H1 (cell line): Measurements from ENCODE around the gene CYGB. TPM values are rescaled to one million over a fixed set of nuclear protein-coding genes. Genes with fewer than 3 reads are reported as not detected.

Source experiments
- CTCF ChIA-PET: fragments of 300-600 bp; sonication (Branson Sonifier 250); formaldehyde crosslinking; loops from one replicate; lab custom pipeline; 2021; ENCODE audit not compliant: partially characterized antibody; lab: Charles Lee
- POLR2A ChIA-PET: fragments of 300-600 bp; sonication (Branson Sonifier 250); formaldehyde crosslinking; loops from one replicate; lab custom pipeline; 2021; ENCODE audit warnings: inconsistent platforms; ENCODE audit not compliant: partially characterized antibody; lab: Charles Lee
- DNase-seq, 2 experiments: peaks; one replicate each; pipeline versions ENCODE4 v3.0.0 to v3.0.0-alpha.2; 2010 to 2022; ENCODE audit warnings: low spot score in 2 of 2, low read depth in 1 of 2, mixed read lengths in 1 of 2
- FAIRE-seq: peaks from 2 replicates; lab custom pipeline; 2011; peaks lifted over from hg19 to GRCh38; lab: Jason Lieb, UNC
- H2AFZ ChIP-seq: 2 replicates; pipeline ENCODE4 v1.8.1; 2012; ENCODE audit warnings: low read length, inconsistent platforms
- H2AK5ac ChIP-seq: 2 replicates; pipeline ENCODE4 v1.6.1; 2013; ENCODE audit warnings: low read depth, low read length
- H2BK120ac ChIP-seq: replicated peaks from 2 replicates; pipeline ENCODE3; 2013; ENCODE audit warnings: low read depth, low read length, inconsistent platforms
- H2BK12ac ChIP-seq: 2 replicates; pipeline ENCODE4 v1.6.1; 2013; ENCODE audit warnings: low read depth, low read length
- H2BK15ac ChIP-seq: 2 replicates; pipeline ENCODE4 v1.6.1; 2013; ENCODE audit warnings: low read length
- H2BK20ac ChIP-seq: 2 replicates; pipeline ENCODE4 v1.6.1; 2013; ENCODE audit warnings: low read length
- H2BK5ac ChIP-seq: 2 replicates; pipeline ENCODE4 v1.6.1; 2013; ENCODE audit warnings: low read depth, low read length
- H3K14ac ChIP-seq: 2 replicates; pipeline ENCODE4 v1.6.1; 2013; ENCODE audit warnings: inconsistent platforms; ENCODE audit not compliant: insufficient read length
- H3K18ac ChIP-seq: 2 replicates; pipeline ENCODE4 v1.6.1; 2013; ENCODE audit warnings: low read length; ENCODE audit errors: extremely low read depth
- H3K23ac ChIP-seq: 2 replicates; pipeline ENCODE4 v1.6.1; 2013; ENCODE audit warnings: inconsistent platforms; ENCODE audit not compliant: insufficient read length
- H3K23me2 ChIP-seq: 2 replicates; pipeline ENCODE4 v1.6.1; 2013; ENCODE audit warnings: low read depth, low read length
- H3K27ac ChIP-seq: 2 replicates; pipeline ENCODE4 v1.6.1; 2011; ENCODE audit warnings: low read depth, low read length, inconsistent platforms
- H3K27me3 ChIP-seq, 4 experiments: replicated peaks in 1 of 4; 1 replicate in 1 of 4; 2 replicates in 3 of 4; pipeline versions ENCODE4 v1.6.1 to v1.8.1; 2011 to 2013; ENCODE audit warnings: low read length in 3 of 4, mild to moderate bottlenecking in 3 of 4, inconsistent platforms in 2 of 4, mixed read lengths in 2 of 4, moderate library complexity in 1 of 4; ENCODE audit not compliant: control insufficient read depth in 3 of 4, insufficient read depth in 3 of 4; ENCODE audit errors: extremely low read depth in 1 of 4
- H3K36me3 ChIP-seq, 4 experiments: 2 replicates each; pipeline versions ENCODE4 v1.6.1 to v1.8.1; 2011 to 2013; ENCODE audit warnings: mild to moderate bottlenecking in 4 of 4, low read length in 3 of 4, moderate library complexity in 2 of 4, control low read depth in 1 of 4, inconsistent platforms in 1 of 4; ENCODE audit not compliant: insufficient read depth in 4 of 4, control insufficient read depth in 2 of 4
- H3K4ac ChIP-seq: replicated peaks from 2 replicates; pipeline ENCODE3; 2013; ENCODE audit warnings: low read length, low read depth, mixed read lengths, inconsistent platforms; ENCODE audit not compliant: insufficient read length
- H3K4me1 ChIP-seq, 4 experiments: replicated peaks in 1 of 4; 1 replicate in 1 of 4; 2 replicates in 3 of 4; pipeline versions ENCODE4 v1.6.1 to v1.8.1; 2011 to 2013; ENCODE audit warnings: low read length in 3 of 4, inconsistent platforms in 2 of 4, mixed read lengths in 1 of 4; ENCODE audit not compliant: insufficient read depth in 4 of 4, control insufficient read depth in 3 of 4
- H3K4me2 ChIP-seq, 2 experiments: 2 replicates each; pipeline versions ENCODE4 v1.6.1 to v1.8.1; 2011 to 2013; ENCODE audit warnings: low read depth in 2 of 2, low read length in 2 of 2, control low read depth in 1 of 2, inconsistent platforms in 1 of 2, mild to moderate bottlenecking in 1 of 2; ENCODE audit not compliant: insufficient read depth in 1 of 2
- H3K4me3 ChIP-seq, 4 experiments: fragments of 200-600, 300-600 bp in 1 of 4; sonication (generic), shearing (Covaris generic), sonication (Bioruptor Twin) in 1 of 4; 2 replicates each; pipeline versions ENCODE4 v1.5.1 to v1.8.1; 2011 to 2016; ENCODE audit warnings: low read length in 4 of 4, low read depth in 3 of 4, control low read depth in 2 of 4, inconsistent platforms in 2 of 4, mild to moderate bottlenecking in 2 of 4, mixed read lengths in 1 of 4, moderate library complexity in 1 of 4; ENCODE audit not compliant: insufficient read depth in 2 of 4; ENCODE audit errors: extremely low read depth in 1 of 4
- H3K56ac ChIP-seq: replicated peaks from 2 replicates; pipeline ENCODE3; 2013; ENCODE audit warnings: low read depth, mild to moderate bottlenecking, mixed read lengths, low read length, inconsistent platforms; ENCODE audit not compliant: insufficient read length
- H3K79me1 ChIP-seq: 2 replicates; pipeline ENCODE4 v1.6.1; 2013; ENCODE audit warnings: low read depth, low read length, control low read depth
- H3K79me2 ChIP-seq, 2 experiments: 2 replicates each; pipeline versions ENCODE4 v1.6.1 to v1.8.1; 2012 to 2013; ENCODE audit warnings: low read length in 2 of 2, mild to moderate bottlenecking in 2 of 2, inconsistent platforms in 1 of 2; ENCODE audit not compliant: insufficient read depth in 2 of 2, control insufficient read depth in 1 of 2
- H3K9ac ChIP-seq, 4 experiments: replicated peaks in 1 of 4; 1 replicate in 1 of 4; 2 replicates in 3 of 4; pipeline versions ENCODE4 v1.6.1 to v1.8.1; 2011 to 2013; ENCODE audit warnings: low read depth in 3 of 4, low read length in 3 of 4, control low read depth in 2 of 4, mild to moderate bottlenecking in 2 of 4, moderate library complexity in 2 of 4, inconsistent platforms in 1 of 4; ENCODE audit errors: extremely low read depth in 1 of 4
- H3K9me3 ChIP-seq, 2 experiments: 2 replicates each; pipeline versions ENCODE4 v1.6.1 to v1.8.1; 2012 to 2013; ENCODE audit warnings: mild to moderate bottlenecking in 2 of 2, moderate library complexity in 2 of 2, control low read depth in 1 of 2, inconsistent platforms in 1 of 2, low read depth in 1 of 2, low read length in 1 of 2, mixed read lengths in 1 of 2; ENCODE audit not compliant: insufficient read depth in 2 of 2
- H4K20me1 ChIP-seq, 2 experiments: replicated peaks in 1 of 2; 2 replicates each; pipeline versions ENCODE3 to v1.8.1; 2011 to 2013; ENCODE audit warnings: inconsistent platforms in 2 of 2, low read length in 2 of 2, mild to moderate bottlenecking in 1 of 2; ENCODE audit not compliant: insufficient read depth in 2 of 2, control insufficient read depth in 1 of 2
- H4K5ac ChIP-seq: 2 replicates; pipeline ENCODE4 v1.6.1; 2013; ENCODE audit warnings: low read length, low read depth, mixed read lengths, inconsistent platforms; ENCODE audit not compliant: insufficient read length
- H4K8ac ChIP-seq: 2 replicates; pipeline ENCODE4 v1.8.0; 2013; ENCODE audit warnings: mild to moderate bottlenecking, moderate library complexity, low read length, inconsistent platforms; ENCODE audit not compliant: insufficient read depth; ENCODE audit errors: extremely low read depth
- H4K91ac ChIP-seq: replicated peaks from 2 replicates; pipeline ENCODE3; 2013; ENCODE audit warnings: low read length, mixed read lengths, inconsistent platforms; ENCODE audit not compliant: insufficient read length
- BCL11A ChIP-seq, 2 experiments: IDR thresholded peaks; one replicate each; pipeline ENCODE4 v1.6.1; 2011; ENCODE audit warnings: low read depth in 2 of 2, low read length in 2 of 2, mild to moderate bottlenecking in 2 of 2
- BRCA1 ChIP-seq: IDR thresholded peaks from 2 replicates; pipeline ENCODE4 v1.6.1; 2012; ENCODE audit warnings: low read depth, low read length, improper control_type of control experiment
- PHF8 ChIP-seq: fragments of 200-600 bp; sonication (generic); conservative IDR thresholded peaks from 2 replicates; pipeline ENCODE4 v1.7.1; 2012; ENCODE audit warnings: low read depth, mild to moderate bottlenecking, inconsistent platforms, low read length, moderate library complexity
- WGBS, 2 experiments: shearing (Covaris generic) in 1 of 2; methylation state at CpG; one replicate each; pipeline versions ENCODE4 v1.1.6 to v1.1.7; 2013 to 2015; ENCODE audit warnings: low lambda C conversion rate in 2 of 2, mixed read lengths in 2 of 2, inconsistent platforms in 1 of 2, low coverage in 1 of 2, missing lambda C conversion rate in 1 of 2; ENCODE audit not compliant: insufficient replicate concordance in 2 of 2, insufficient coverage in 1 of 2, insufficient read length in 1 of 2; ENCODE audit errors: extremely low coverage in 1 of 2, missing lambda C conversion rate in 1 of 2; 5-methylcytosine and 5-hydroxymethylcytosine counted together
- polyA plus RNA-seq, 7 experiments: library from polyadenylated mRNA; depleted of rRNA in 3 of 7; stranded (reverse) in 5 of 7; unstranded in 2 of 7; fragments of >200 nt in 5 of 7; fragments of 200-250 nt in 2 of 7; gene quantifications; 1 replicate in 5 of 7; 2 replicates in 1 of 7; 4 replicates in 1 of 7; pipeline versions ENCODE4 v1.2.1 to v1.2.3, GENCODE V29; 2011 to 2013; ENCODE audit warnings: missing spikeins in 2 of 7, mixed read lengths in 2 of 7
- total RNA-seq: library from RNA; stranded (reverse); fragmentation: NEBNext Ultra II Directional; extraction: Animal tissue kit (Norgen Biotek cat#: 25700); gene quantifications from 2 replicates; pipeline ENCODE4 v1.2.1, GENCODE V29; 2021
- TF ChIP-seq, protein P1 (sequence below): IDR thresholded peaks from 2 replicates; pipeline ENCODE4 v1.6.1; 2011; ENCODE audit warnings: low read length, improper control_type of control experiment

Gene CYGB
- total and polyA plus RNA-seq, 2 of the 8 experiments (the other 6 are each of a cell fraction or from before 2014, with no cell fraction given), result 2.7 to 3.7 TPM

DNA sequence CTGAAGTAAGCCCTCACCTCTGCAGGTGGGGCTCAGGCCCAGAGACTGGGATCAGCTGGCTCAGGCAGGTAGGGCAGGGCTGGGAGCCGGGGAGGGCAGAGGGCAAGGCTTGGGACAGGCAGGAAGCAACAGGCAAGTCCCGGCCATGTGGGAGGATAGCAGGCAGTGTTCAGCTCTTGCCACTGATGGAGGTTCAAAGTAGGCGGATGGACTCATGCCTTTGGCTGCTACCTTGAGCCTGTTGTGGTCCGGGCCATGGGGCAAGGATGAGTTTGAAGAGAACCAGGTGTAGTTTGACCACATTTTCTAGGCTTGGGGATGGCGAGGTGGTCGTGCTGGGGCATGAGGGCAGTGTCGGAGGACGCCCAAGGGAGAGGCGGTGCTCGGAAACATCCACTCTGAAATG lies 5.1 kb upstream of the CYGB start:
- FAIRE-seq, result no peak
- H2BK120ac ChIP-seq, result no peak overlapping the region
- H2AK5ac ChIP-seq, result no peak overlapping the region
- no peaks in the 10 kb centered on the region; a peak in 1 of 4 replicates for H3K79me2 ChIP-seq
- H2BK15ac ChIP-seq, result no peak overlapping the region
- no peak overlapping the region for H3K14ac ChIP-seq
- peak overlapping the region; percentile 6; the same call in 1 of the 2 replicates for H2BK12ac ChIP-seq
- TF ChIP-seq BRCA1 (no peak), BCL11A (IDR thresholded peaks at IDR 0.05; ENCODE audit: low read depth in 2 of 2, low read length in 2 of 2) (no peak), PHF8 (no peak)
- TF ChIP-seq, protein P1, sequence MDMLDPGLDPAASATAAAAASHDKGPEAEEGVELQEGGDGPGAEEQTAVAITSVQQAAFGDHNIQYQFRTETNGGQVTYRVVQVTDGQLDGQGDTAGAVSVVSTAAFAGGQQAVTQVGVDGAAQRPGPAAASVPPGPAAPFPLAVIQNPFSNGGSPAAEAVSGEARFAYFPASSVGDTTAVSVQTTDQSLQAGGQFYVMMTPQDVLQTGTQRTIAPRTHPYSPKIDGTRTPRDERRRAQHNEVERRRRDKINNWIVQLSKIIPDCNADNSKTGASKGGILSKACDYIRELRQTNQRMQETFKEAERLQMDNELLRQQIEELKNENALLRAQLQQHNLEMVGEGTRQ, result no peak
- CTCF ChIA-PET, result interaction anchor here (1.3 to 15.6 kb wide), 5 partner anchors 9 to 35 kb away, joined by 4 to 260 read pairs (median 41); no protein-coding TSS in a partner anchor
- H4K91ac ChIP-seq, result no peak overlapping the region
- no peak overlapping the region for H3K4me2 ChIP-seq
- peaks cover 0 to 2% of the 10 kb centered on the region in 2 experiments for H4K20me1 ChIP-seq
- H2BK20ac ChIP-seq, result no peak overlapping the region
- WGBS, 2 experiments, result 88% methylated on average over 10 of the region's 10 CpGs; no CpG with 5 or more reads in 1 of the 2 experiments
- 0 out of 2 replicates have a peak overlapping the region, but pooled peaks have one; percentile 45 for H2BK5ac ChIP-seq
- POLR2A ChIA-PET, result interaction anchor here (1.1 to 2.2 kb wide), 4 partner anchors 17 to 158 kb away, joined by 3 to 12 read pairs (median 4); partner anchors contain the start of genes RHBDF2 and SPHK1
- no peaks in the 10 kb centered on the region for H3K36me3 ChIP-seq
- peaks cover 5 to 24% (median 23%) of the 10 kb centered on the region in 4 experiments for H3K27me3 ChIP-seq
- DNase-seq, result no peak
- H3K79me1 ChIP-seq, result no peaks in the 10 kb centered on the region
- H3K9me3 ChIP-seq, result no peaks in the 10 kb centered on the region
- no peak overlapping the region for H3K9ac ChIP-seq
- no peak overlapping the region for H4K8ac ChIP-seq
- no peak overlapping the region for H3K27ac ChIP-seq
- H4K5ac ChIP-seq, result no peak overlapping the region
- H3K4me3 ChIP-seq, result no peak overlapping the region
- H2AFZ ChIP-seq, result no peak overlapping the region
- H3K23ac ChIP-seq, result no peak overlapping the region
- H3K56ac ChIP-seq, result no peak overlapping the region
- H3K23me2 ChIP-seq, result peaks cover 9% of the 10 kb centered on the region
- no peak overlapping the region for H3K4ac ChIP-seq
- H3K18ac ChIP-seq, result no peak overlapping the region
- H3K4me1 ChIP-seq, result peaks cover 0 to 39% (median 19%) of the 10 kb centered on the region in 4 experiments; a peak in 6 of 7 replicates
